ENCODE results near the gene COA3. TPM values are rescaled to one million over a fixed set of nuclear protein-coding genes. Genes with fewer than 3 reads are reported as not detected.
A peak's percentile ranks its signal among the peaks of the same experiment; 100 is the strongest.

The COA3 gene, protein sequence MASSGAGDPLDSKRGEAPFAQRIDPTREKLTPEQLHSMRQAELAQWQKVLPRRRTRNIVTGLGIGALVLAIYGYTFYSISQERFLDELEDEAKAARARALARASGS
- total RNA-seq = 10 to 100 TPM; 64.4 to 74.4 (median 70.7) TPM
- polyA plus RNA-seq = 142 TPM
- long read RNA-seq, donor 1, transcript COA3-201 (2 exons, 771 nt) = major isoform, 53 of 53 reads
- long read RNA-seq, donor 1, partial matches to known transcripts = 0 of 53 reads
- long read RNA-seq, donor 1, other reads (novel, unspliced or antisense) = 0 of 53 reads
- long read RNA-seq, donor 2, transcript COA3-201 (2 exons, 771 nt) = major isoform, 48 of 63 reads
- long read RNA-seq, donor 2, partial matches to known transcripts = 15 of 63 reads
- long read RNA-seq, donor 2, other reads (novel, unspliced or antisense) = 0 of 63 reads
- long read RNA-seq, donor 3, transcript COA3-201 (2 exons, 771 nt) = major isoform, 23 of 28 reads
- long read RNA-seq, donor 3, partial matches to known transcripts = 5 of 28 reads
- long read RNA-seq, donor 3, other reads (novel, unspliced or antisense) = 0 of 28 reads
- long read RNA-seq, donor 4, transcript COA3-201 (2 exons, 771 nt) = major isoform, 28 of 33 reads
- long read RNA-seq, donor 4, partial matches to known transcripts = 4 of 33 reads
- long read RNA-seq, donor 4, other reads (novel, unspliced or antisense) = 1 of 33 reads

DNA sequence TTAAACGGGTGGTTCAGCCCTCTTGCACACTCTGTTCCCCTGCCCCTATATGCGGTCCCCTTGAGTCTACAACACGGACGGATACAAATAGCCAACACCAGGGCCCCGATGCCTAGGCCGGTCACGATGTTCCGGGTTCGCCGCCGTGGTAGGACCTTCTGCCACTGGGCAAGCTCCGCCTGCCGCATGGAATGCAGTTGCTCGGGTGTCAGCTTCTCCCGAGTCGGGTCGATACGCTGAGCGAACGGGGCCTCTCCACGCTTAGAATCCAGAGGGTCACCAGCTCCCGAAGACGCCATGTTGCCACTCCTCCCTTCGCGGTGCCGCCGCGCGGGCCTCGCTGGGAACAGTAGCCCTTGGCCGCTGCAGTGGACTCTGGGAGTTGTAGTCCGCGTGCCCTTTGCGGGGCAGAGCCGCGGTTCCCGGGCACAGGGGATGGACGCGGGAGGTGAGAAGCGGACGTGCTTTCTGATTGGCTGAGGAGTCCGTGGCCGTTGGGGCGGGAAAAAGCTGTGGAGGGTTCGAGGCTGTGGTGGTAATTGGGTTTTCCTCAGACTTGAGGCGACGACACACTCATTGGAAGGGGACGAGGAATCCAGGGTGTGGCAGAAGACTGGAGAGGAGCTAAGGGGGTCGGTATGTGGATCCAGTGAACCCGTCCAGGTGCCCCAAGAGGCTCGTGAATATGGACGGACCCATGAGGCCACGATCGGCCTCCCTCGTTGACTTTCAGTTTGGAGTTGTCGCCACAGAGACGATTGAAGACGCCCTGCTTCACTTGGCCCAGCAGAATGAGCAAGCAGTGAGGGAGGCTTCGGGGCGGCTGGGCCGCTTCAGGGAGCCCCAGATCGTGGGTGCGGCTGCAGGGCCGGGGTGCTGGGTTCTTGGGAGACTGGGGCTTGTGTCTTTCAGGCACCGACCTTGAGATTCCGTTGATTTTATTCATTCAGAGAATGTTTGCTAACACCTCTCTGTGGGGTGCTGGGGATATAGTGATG lies at the start of gene COA3, which contains the start of gene CNTD1:
Gene COA3, minus strand, starts transcription at position 322 of the 998 bp plus-strand sequence. Its CDS starts 23 bp downstream, at position 299.
Gene CNTD1, plus strand, starts transcription at position 479 of the 998 bp plus-strand sequence. Its CDS starts 207 bp downstream, at position 686.
- H3K9me3 ChIP-seq (ENCODE audit: control insufficient read depth, low read length) = no peaks in the 10 kb centered on the region
- ATAC-seq (peak; percentile 97 to 98), DNase-seq (peak; percentile 89 to 96 (median 95))
- 26% methylated on average over 66 of the region's 66 CpGs for WGBS
- no peaks in the 10 kb centered on the region for H3K27me3 ChIP-seq (ENCODE audit: control insufficient read depth, insufficient read depth)
- intact Hi-C loops (cut with DNase I) = no loop called here
- peak within 1 kb of the TSS; percentile 48 for H3K4me3 ChIP-seq (ENCODE audit: low read length)
- peak within 1 kb of the TSS; percentile 54 for H3K27ac ChIP-seq (ENCODE audit: low read length)
- H3K4me1 ChIP-seq (ENCODE audit: control insufficient read depth, insufficient read depth, low read length) = peaks cover 5% of the 10 kb centered on the region

DNA sequence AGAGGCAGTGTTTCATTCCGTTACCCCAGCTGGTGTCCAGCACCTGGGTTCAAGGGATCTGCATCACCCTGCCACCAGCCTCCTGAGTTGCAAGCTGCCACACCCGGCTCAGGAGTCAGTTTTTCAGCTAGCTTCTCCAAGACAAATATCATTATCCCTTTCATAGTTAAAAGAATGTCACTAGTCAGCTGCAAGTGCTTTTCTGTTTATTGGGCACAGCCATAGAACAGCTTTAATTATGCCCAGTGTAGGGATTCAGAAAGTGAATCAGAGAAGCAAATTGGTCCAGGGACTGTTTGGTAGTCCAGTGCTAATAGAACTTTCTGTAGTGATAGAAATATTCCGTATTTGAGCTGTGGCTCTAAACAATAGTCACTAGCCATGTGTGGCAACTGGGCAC lies 49.6 kb upstream of the COA3 start:
- no peak overlapping the region for H3K27ac ChIP-seq (ENCODE audit: low read length)
- H3K9me3 ChIP-seq (ENCODE audit: control insufficient read depth, low read length) = no peaks in the 10 kb centered on the region
- ATAC-seq (no peak), DNase-seq (no peak)
- H3K27me3 ChIP-seq (ENCODE audit: control insufficient read depth, insufficient read depth) = no peaks in the 10 kb centered on the region
- H3K4me1 ChIP-seq (ENCODE audit: control insufficient read depth, insufficient read depth, low read length) = peaks cover 2% of the 10 kb centered on the region
- no peak overlapping the region for H3K4me3 ChIP-seq (ENCODE audit: low read length)
- 86% methylated on average over 3 of the region's 3 CpGs for WGBS
- intact Hi-C loops (cut with DNase I) = no loop called here

DNA sequence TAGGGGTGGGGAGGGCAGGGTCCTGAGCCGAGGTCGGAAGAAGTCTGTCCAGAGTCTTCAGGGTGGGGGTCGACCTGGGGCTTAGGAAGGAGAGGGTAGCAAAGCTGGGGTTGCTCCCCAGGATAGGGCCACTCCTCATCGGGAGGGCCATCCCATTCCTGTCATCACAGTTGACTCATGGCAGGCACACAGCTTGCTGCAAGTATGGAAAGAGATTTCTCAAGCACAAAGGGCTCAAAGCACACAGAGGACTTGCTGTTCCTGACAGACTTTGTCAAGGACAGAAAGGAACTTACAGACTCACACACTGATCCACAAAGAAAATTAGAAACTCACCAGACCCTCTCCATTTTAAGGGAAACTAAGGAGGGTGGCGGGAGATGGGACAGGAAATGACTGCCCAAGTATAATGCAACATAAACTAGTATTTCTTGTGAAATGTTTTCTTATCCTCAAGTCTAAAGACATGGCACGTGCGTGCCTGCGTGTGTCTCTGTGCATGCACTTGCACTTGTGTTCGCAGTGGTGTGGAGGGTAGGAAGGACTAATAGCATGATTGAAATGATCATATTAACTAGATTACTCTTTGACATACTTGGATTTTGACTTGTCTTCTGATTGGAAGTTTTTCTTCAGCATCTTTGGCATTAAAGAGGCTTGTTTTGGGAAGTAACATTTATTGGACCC lies 48.2 kb upstream of the COA3 start:
- Histone ChIP-seq H3K9me3 (ENCODE audit: control insufficient read depth, low read length) (no peaks in the 10 kb centered on the region), H3K27ac (ENCODE audit: low read length) (peak overlapping the region; percentile 48), H3K27me3 (ENCODE audit: control insufficient read depth, insufficient read depth) (no peaks in the 10 kb centered on the region), H3K4me3 (ENCODE audit: low read length) (no peak overlapping the region), H3K4me1 (ENCODE audit: control insufficient read depth, insufficient read depth, low read length) (peaks cover 2% of the 10 kb centered on the region)
- ATAC-seq (peak; percentile 37 to 60), DNase-seq (peak in 1 of 3 donors; percentile 62)
- intact Hi-C loops (cut with DNase I) = no loop called here
- 53% methylated on average over 9 of the region's 9 CpGs for WGBS

DNA sequence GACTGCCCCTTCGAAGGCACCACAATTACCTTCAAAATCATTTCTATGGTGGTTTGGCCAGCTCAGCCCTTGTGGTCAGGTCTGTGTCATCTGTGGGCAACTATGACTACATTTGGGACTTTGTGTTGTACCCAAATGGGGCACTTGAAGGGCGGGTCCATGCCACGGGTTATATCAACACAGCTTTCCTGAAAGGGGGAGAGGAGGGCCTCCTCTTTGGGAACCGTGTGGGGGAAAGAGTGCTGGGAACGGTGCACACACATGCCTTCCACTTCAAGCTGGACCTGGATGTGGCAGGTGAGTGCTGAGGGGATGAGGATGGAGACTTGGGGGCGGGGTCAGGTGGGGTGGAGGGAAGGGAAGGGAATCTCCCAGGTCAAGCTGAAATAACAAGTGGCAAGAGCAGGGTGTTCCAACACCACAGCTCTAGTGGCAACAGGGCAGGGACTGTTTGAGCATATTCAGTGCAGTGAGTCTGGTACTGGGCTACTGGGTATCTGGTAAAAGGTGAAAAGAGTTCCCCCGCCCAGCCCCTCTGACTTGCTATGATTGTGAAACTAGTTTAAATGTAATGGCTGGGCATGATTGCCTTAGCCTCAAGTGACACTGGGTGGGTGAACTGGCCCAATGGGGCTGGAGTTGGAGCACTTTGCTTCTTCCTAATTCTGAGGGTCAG lies 47.6 kb upstream of the COA3 start:
- ATAC-seq = peak; percentile 7 to 14
- H3K27ac ChIP-seq (ENCODE audit: low read length) = peak overlapping the region; percentile 48
- DNase-seq = no peak
- peaks cover 2% of the 10 kb centered on the region for H3K4me1 ChIP-seq (ENCODE audit: control insufficient read depth, insufficient read depth, low read length)
- 72% methylated on average over 7 of the region's 7 CpGs for WGBS
- intact Hi-C loops (cut with DNase I) = loop anchor here in 1 of 4 donors (2.0 kb wide), 1 partner anchor 83 kb away; no protein-coding TSS in a partner anchor
- no peak overlapping the region for H3K4me3 ChIP-seq (ENCODE audit: low read length)
- H3K27me3 ChIP-seq (ENCODE audit: control insufficient read depth, insufficient read depth) = no peaks in the 10 kb centered on the region
- no peaks in the 10 kb centered on the region for H3K9me3 ChIP-seq (ENCODE audit: control insufficient read depth, low read length)

DNA sequence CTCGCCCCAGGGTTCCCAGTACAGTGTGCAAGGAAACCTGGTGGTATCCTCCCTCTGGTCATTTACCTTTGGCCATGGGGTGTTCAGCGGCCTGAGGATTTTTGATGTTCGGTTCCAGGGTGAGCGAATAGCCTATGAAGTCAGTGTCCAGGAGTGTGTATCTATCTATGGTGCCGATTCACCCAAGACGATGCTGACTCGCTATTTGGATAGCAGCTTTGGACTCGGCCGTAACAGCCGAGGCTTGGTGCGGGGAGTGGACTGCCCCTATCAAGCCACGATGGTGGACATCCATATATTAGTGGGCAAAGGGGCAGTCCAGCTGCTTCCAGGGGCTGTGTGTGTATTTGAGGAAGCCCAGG lies 47.0 kb upstream of the COA3 start:
- intact Hi-C loops (cut with DNase I) = loop anchor here in 1 of 4 donors (2.0 kb wide), 1 partner anchor 83 kb away; no protein-coding TSS in a partner anchor
- Histone ChIP-seq H3K9me3 (ENCODE audit: control insufficient read depth, low read length) (no peaks in the 10 kb centered on the region), H3K4me3 (ENCODE audit: low read length) (no peak overlapping the region), H3K27ac (ENCODE audit: low read length) (no peak overlapping the region), H3K4me1 (ENCODE audit: control insufficient read depth, insufficient read depth, low read length) (peaks cover 2% of the 10 kb centered on the region), H3K27me3 (ENCODE audit: control insufficient read depth, insufficient read depth) (no peaks in the 10 kb centered on the region)
- DNase-seq (no peak), ATAC-seq (no peak)
- WGBS = 90% methylated on average over 12 of the region's 12 CpGs

DNA sequence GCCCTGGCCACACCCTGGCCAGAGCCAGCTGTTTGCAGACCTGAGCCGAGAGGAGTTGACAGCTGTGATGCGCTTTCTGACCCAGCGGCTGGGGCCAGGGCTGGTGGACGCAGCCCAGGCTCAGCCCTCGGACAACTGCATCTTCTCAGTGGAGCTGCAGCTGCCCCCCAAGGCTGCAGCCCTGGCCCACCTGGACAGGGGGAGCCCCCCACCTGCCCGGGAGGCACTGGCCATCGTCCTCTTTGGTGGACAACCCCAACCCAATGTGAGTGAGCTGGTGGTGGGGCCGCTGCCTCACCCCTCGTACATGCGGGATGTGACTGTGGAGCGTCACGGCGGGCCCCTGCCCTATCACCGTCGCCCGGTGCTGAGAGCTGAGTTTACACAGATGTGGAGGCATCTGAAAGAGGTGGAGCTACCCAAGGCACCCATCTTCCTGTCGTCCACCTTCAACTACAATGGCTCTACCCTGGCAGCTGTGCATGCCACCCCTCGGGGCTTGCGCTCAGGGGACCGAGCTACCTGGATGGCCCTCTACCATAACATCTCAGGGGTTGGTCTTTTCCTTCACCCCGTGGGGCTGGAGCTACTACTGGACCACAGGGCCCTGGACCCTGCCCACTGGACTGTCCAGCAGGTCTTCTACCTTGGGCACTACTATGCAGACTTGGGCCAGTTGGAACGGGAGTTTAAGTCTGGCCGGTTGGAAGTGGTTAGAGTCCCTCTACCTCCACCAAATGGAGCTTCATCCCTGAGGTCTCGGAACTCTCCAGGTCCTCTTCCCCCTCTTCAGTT lies 46.5 kb upstream of the COA3 start:
- ATAC-seq (peak in 1 of 2 donors; percentile 11), DNase-seq (no peak)
- WGBS = 87% methylated on average over 24 of the region's 24 CpGs
- Histone ChIP-seq H3K9me3 (ENCODE audit: control insufficient read depth, low read length) (no peaks in the 10 kb centered on the region), H3K4me1 (ENCODE audit: control insufficient read depth, insufficient read depth, low read length) (no peaks in the 10 kb centered on the region), H3K27ac (ENCODE audit: low read length) (no peak overlapping the region), H3K4me3 (ENCODE audit: low read length) (no peak overlapping the region), H3K27me3 (ENCODE audit: control insufficient read depth, insufficient read depth) (no peaks in the 10 kb centered on the region)
- intact Hi-C loops (cut with DNase I) = loop anchor here in 2 of 4 donors (2.0 to 5.0 kb wide), 2 partner anchors 84 to 92 kb away; no protein-coding TSS in a partner anchor

DNA sequence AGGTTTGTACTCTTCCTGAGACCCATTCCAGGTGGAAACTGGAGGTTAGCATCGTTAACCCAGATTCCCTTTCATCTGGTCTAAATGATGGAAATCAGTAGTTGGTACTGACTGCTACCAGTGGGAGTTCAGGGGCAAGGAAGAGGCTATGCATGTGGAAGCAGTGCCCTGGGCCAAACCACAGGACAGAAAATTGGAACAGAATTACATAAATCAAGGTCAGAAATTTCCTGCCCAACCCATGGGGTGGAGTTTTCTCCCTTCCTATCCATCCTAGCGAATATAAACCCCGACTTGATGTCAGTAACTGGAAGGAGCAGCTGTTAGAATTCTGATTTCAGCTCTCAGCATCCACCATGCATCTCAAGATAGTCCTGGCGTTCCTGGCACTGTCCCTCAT lies 45.8 kb upstream of the COA3 start, which contains the start of gene AOC2:
Gene AOC2, plus strand, starts transcription at position 310 of the 400 bp plus-strand sequence. Its CDS starts 47 bp downstream, at position 357.
- Histone ChIP-seq H3K27me3 (ENCODE audit: control insufficient read depth, insufficient read depth) (no peaks in the 10 kb centered on the region), H3K9me3 (ENCODE audit: control insufficient read depth, low read length) (no peaks in the 10 kb centered on the region), H3K27ac (ENCODE audit: low read length) (no peak within 1 kb of the TSS), H3K4me1 (ENCODE audit: control insufficient read depth, insufficient read depth, low read length) (no peaks in the 10 kb centered on the region), H3K4me3 (ENCODE audit: low read length) (no peak within 1 kb of the TSS)
- ATAC-seq = no peak
- 68% methylated on average over 4 of the region's 4 CpGs for WGBS
- no peak for DNase-seq
- intact Hi-C loops (cut with DNase I) = loop anchor here in 2 of 4 donors (2.0 to 5.0 kb wide), 2 partner anchors 85 to 93 kb away; no protein-coding TSS in a partner anchor

DNA sequence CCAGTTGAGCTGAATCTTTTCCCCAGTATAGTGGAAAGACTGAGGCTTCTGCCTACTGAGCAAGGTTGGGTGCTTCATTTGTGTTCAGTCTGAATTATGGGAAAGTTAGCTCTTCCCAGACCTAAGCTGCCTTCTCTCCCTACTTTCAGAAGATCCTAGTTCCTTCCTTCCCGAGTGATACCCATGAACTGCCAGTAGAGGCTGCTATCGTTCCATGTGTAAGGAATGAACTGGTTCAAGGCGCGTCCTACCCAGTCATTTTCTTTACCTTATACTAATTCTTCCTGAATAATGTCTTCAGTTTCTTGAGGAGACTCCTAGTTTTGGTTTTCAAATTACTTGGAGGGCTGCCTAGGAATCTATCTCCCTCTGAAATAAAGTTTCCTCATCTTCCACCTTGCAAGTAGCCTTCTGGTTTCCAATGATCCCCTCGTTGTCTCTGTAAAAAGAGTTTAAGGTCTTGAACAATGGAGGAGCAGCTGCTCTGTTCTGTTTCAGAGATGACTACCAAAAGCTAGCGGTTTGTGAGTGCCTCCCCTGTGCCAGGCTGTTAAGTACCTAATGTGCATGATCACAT lies 44.9 kb upstream of the COA3 start:
- H3K4me1 ChIP-seq (ENCODE audit: control insufficient read depth, insufficient read depth, low read length) = no peaks in the 10 kb centered on the region
- H3K9me3 ChIP-seq (ENCODE audit: control insufficient read depth, low read length) = no peaks in the 10 kb centered on the region
- no peak overlapping the region for H3K4me3 ChIP-seq (ENCODE audit: low read length)
- no peak overlapping the region for H3K27ac ChIP-seq (ENCODE audit: low read length)
- no peaks in the 10 kb centered on the region for H3K27me3 ChIP-seq (ENCODE audit: control insufficient read depth, insufficient read depth)
- ATAC-seq (peak; percentile 51 to 60), DNase-seq (no peak)
- WGBS = 30% methylated on average over 6 of the region's 6 CpGs
- intact Hi-C loops (cut with DNase I) = loop anchor here in 3 of 4 donors (2.0 to 5.0 kb wide), 2 partner anchors 93 to 94 kb away; no protein-coding TSS in a partner anchor

All from right cardiac atrium (tissue), 5 donors.